Spleen (tissue), 7 donors: ENCODE data around the gene PSMD5.

Experiments used
- POLR2AphosphoS5 ChIP-seq, 3 donors: sonication (generic); formaldehyde crosslinking; IDR thresholded peaks; one replicate each; pipeline ENCODE4 v1.5.1; 2017; ENCODE audit warnings: antibody characterized with exemption in 3 of 3
- TF ChIP-seq, protein P1 (sequence below), 11 experiments: fragments of 200-600 bp in 7 of 11; fragments of 450-650 bp in 4 of 11; sonication (generic) in 4 of 11; IDR thresholded peaks in 8 of 11; conservative IDR thresholded peaks in 3 of 11; 1 replicate in 7 of 11; 2 replicates in 4 of 11; pipeline versions ENCODE4 v1.4.0 to v1.8.0; 2016 to 2021; ENCODE audit warnings: antibody characterized with exemption in 11 of 11, inconsistent platforms in 4 of 11, mild to moderate bottlenecking in 1 of 11
- donor health status: DM: no; HTN: no; CAD: no; lungs with moderate emphysema.
- donor health status: DM: no; HTN: no; CAD: no.
- donor health status: DM: no; HTN: no; CAD: no.

DNA sequence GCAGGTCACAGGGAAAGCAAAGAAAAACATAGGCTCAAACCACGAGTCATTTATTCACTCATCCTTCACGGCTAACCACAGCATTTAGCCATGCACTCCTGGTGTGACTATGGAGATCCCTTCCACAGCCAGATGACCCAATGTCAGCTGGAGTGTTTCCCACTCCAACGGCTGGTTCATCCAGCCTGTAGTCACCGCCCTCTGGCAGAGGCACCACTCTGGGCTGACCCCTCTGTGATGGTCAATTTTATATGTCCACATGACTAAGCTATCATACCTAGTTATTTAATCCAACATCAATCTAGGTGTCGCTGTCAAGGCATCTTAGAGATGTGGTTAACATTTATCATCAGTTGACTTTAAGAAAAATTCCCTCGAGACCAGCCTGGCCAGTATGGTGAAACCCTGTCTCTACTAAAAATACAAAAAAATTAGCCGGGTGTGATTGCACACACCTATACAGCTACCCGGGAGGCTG is 43.8 kb upstream of the PSMD5 start:
- TF ChIP-seq, protein P1, sequence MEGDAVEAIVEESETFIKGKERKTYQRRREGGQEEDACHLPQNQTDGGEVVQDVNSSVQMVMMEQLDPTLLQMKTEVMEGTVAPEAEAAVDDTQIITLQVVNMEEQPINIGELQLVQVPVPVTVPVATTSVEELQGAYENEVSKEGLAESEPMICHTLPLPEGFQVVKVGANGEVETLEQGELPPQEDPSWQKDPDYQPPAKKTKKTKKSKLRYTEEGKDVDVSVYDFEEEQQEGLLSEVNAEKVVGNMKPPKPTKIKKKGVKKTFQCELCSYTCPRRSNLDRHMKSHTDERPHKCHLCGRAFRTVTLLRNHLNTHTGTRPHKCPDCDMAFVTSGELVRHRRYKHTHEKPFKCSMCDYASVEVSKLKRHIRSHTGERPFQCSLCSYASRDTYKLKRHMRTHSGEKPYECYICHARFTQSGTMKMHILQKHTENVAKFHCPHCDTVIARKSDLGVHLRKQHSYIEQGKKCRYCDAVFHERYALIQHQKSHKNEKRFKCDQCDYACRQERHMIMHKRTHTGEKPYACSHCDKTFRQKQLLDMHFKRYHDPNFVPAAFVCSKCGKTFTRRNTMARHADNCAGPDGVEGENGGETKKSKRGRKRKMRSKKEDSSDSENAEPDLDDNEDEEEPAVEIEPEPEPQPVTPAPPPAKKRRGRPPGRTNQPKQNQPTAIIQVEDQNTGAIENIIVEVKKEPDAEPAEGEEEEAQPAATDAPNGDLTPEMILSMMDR (IDR thresholded peaks at IDR 0.05 in 8 of 11, conservative IDR thresholded peaks at IDR 0.05 in 3 of 11), result no peak
- no peak for TF ChIP-seq POLR2AphosphoS5 (IDR thresholded peaks at IDR 0.05)
